ENCODE measurements around the gene PLA2G2A.

The PLA2G2A gene

DNA sequence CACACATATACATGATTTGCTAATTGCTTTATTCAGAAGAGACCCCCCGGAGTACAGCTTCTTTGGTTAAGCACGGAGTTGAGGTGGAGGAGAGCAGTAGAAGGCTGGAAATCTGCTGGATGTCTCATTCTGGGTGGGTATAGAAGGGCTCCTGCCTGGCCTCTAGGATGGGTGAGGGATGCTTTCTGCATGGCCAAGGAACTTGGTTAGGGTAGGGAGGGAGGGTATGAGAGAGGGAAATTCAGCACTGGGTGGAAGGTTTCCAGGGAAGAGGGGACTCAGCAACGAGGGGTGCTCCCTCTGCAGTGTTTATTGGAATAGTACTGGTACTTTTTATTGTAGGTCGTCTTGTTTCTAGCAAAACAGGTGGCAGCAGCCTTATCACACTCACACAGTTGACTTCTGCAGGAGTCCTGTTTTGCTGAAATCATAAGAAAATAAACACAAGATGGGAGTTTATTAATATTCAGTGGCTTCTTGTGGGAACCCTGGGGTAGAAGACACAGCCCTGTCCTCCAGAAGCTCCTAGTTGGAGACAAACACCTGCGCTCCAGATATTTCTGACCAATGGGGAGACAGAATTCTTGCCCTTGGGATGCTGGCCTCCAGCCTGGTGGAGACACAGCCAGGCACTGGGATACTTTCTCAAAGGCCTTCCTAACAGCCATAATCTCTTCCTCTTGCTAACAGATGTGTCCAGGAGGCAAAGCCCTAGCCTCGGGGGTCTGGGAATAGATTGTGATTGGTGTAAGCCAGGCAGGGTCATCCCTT, 3.8 kb downstream of the PLA2G2A start:
- TF ChIP-seq, protein P1, sequence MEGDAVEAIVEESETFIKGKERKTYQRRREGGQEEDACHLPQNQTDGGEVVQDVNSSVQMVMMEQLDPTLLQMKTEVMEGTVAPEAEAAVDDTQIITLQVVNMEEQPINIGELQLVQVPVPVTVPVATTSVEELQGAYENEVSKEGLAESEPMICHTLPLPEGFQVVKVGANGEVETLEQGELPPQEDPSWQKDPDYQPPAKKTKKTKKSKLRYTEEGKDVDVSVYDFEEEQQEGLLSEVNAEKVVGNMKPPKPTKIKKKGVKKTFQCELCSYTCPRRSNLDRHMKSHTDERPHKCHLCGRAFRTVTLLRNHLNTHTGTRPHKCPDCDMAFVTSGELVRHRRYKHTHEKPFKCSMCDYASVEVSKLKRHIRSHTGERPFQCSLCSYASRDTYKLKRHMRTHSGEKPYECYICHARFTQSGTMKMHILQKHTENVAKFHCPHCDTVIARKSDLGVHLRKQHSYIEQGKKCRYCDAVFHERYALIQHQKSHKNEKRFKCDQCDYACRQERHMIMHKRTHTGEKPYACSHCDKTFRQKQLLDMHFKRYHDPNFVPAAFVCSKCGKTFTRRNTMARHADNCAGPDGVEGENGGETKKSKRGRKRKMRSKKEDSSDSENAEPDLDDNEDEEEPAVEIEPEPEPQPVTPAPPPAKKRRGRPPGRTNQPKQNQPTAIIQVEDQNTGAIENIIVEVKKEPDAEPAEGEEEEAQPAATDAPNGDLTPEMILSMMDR (IDR thresholded peaks at IDR 0.05; ENCODE audit: insufficient read depth, low read length, poor library complexity, severe bottlenecking) = no peak
- H3K4me3 ChIP-seq (replicated peaks; ENCODE audit: low read depth, low read length) = no peak overlapping the region
- H3K27me3 ChIP-seq (replicated peaks; ENCODE audit: control insufficient read depth, insufficient read depth, low read length) = peaks cover 1% of the 10 kb centered on the region; the same call in 1 of the 2 replicates
- H3K36me3 ChIP-seq (ENCODE audit: control insufficient read depth, insufficient read depth, low read length) = no peaks in the 10 kb centered on the region
- no peak for DNase-seq (ENCODE audit: extremely low read depth, insufficient read length)

DNA sequence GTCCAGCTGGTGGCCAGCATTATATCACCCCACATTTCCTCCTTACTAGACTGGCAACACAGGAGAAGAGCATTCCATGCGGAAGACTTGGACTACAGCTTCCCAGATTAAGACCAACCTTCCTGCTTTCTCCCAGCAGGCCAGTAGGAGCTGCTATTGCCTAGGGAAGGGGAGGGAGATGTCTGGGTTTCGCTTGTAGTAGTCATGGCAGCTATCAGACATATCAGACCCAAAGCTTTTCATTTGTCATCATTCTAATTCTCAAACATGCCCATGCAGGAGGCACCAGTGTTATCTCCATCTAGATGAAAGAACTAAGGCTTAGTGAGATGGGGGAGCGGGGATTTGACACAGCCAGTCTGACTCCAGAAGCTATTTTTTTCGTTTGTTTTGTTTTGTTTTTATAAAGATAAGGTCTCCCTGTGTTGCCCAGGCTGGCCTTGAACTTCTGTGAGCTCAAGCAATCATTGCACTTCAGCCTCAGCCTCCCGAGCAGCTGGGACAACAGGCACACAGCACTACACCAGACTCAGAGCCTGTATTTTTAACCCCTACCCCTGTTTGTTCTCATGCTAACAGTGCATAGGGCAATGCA, 4.5 kb downstream of the PLA2G2A start:
- Histone ChIP-seq H3K4me3 (replicated peaks; ENCODE audit: low read depth, low read length) (no peak overlapping the region), H3K27me3 (replicated peaks; ENCODE audit: control insufficient read depth, insufficient read depth, low read length) (peaks cover 1% of the 10 kb centered on the region; the same call in 1 of the 2 replicates), H3K36me3 (ENCODE audit: control insufficient read depth, insufficient read depth, low read length) (no peaks in the 10 kb centered on the region)
- TF ChIP-seq, protein P1 (IDR thresholded peaks at IDR 0.05; ENCODE audit: insufficient read depth, low read length, poor library complexity, severe bottlenecking) = peak; percentile 67
- DNase-seq (ENCODE audit: extremely low read depth, insufficient read length) = no peak

DNA sequence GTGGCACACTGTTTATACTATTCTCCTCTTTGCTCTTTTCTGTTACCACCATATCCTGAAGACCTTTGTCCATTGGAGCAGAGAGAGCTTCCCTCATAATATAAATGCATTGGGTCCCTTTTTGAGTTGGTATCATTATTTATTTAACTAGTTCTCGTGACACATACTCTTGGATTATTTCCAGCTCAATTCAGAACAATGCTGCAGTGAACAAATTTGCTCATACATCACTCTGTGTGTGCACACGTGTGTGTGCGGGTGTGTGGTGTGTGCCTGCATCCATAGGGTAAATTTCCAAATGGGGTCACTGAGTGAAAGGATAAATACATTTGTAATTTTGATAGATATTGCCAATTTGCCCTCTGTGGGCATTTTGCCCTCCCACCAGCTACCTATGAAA, 5.8 kb downstream of the PLA2G2A start:
- Histone ChIP-seq H3K4me3 (replicated peaks; ENCODE audit: low read depth, low read length) (no peak overlapping the region), H3K36me3 (ENCODE audit: control insufficient read depth, insufficient read depth, low read length) (no peaks in the 10 kb centered on the region), H3K27me3 (replicated peaks; ENCODE audit: control insufficient read depth, insufficient read depth, low read length) (peaks cover 1% of the 10 kb centered on the region; the same call in 1 of the 2 replicates)
- TF ChIP-seq, protein P1 (IDR thresholded peaks at IDR 0.05; ENCODE audit: insufficient read depth, low read length, poor library complexity, severe bottlenecking) = no peak
- no peak for DNase-seq (ENCODE audit: extremely low read depth, insufficient read length)

DNA sequence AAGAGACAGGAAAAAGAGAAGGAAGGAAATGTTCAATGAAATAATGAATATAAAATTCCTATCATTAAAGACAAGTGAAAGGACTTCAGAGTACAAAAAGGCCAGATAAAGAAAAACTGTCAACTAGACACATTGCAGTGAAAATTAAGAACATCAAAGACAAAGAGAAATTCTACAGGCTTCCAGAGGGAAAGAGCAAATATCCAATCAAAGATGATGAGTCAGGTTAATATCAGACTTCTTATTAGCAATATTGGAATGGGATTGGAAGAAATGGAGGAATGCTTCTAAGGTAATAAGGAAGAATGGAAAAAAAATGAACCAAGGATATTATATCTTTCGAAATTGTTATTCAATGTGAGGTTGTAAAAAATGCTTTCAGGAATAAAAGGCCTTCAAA, 7.8 kb downstream of the PLA2G2A start:
- no peak for DNase-seq (ENCODE audit: extremely low read depth, insufficient read length)
- peaks cover 2% of the 10 kb centered on the region; the same call in 1 of the 2 replicates for H3K27me3 ChIP-seq (replicated peaks; ENCODE audit: control insufficient read depth, insufficient read depth, low read length)
- H3K4me3 ChIP-seq (replicated peaks; ENCODE audit: low read depth, low read length) = no peak overlapping the region
- TF ChIP-seq, protein P1 (IDR thresholded peaks at IDR 0.05; ENCODE audit: insufficient read depth, low read length, poor library complexity, severe bottlenecking) = no peak
- no peaks in the 10 kb centered on the region for H3K36me3 ChIP-seq (ENCODE audit: control insufficient read depth, insufficient read depth, low read length)

DNA sequence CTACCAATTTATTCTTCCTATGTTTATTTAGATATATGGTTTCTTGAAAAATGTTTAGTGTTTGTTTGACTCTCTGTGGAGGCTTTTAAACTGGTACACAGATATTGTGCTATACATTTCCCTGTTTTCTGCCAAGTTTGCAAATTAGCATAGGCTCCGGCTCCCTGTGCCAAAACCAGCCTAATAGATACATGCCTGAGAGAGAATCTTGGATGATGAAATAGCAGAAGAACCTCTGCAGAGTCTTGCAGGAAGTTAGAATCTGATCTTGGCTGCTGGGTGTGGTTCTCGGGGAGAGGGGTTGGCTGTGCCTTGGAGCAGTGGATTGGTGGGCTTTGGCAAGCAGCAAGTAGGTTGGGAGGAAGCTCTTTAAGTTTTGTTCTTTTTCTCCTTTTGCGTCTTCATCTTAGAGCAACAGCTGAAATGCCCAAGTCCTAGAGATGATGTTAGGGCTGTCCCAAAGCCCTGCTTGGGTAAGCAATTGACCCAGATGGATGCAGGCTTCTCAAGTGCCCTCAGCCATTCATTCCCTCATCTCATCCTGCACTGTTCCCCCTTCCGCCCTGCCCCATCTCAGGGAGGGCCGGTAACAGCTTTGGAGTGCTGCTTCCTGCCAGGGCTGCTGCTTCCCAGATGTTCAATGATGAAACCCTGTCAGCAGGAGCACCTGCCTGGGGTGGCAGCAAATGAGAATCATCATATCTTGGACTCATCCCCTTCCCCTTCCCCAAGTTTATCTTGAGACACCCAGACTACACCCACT, 9.3 kb downstream of the PLA2G2A start:
- Histone ChIP-seq H3K27me3 (replicated peaks; ENCODE audit: control insufficient read depth, insufficient read depth, low read length) (peaks cover 2% of the 10 kb centered on the region; the same call in 1 of the 2 replicates), H3K36me3 (ENCODE audit: control insufficient read depth, insufficient read depth, low read length) (no peaks in the 10 kb centered on the region), H3K4me3 (replicated peaks; ENCODE audit: low read depth, low read length) (no peak overlapping the region)
- TF ChIP-seq, protein P1 (IDR thresholded peaks at IDR 0.05; ENCODE audit: insufficient read depth, low read length, poor library complexity, severe bottlenecking) = no peak
- DNase-seq (ENCODE audit: extremely low read depth, insufficient read length) = no peak

All from GM06990 (cell line).